Vagina (tissue), 2 donors: ENCODE measurements around the gene RHOT1. TPM values are rescaled to one million over a fixed set of nuclear protein-coding genes. Genes with fewer than 3 reads are reported as not detected.
A peak's percentile ranks its signal among the peaks of the same experiment; 100 is the strongest.
"Not testable (repeated sequence)": the region's sequence is repeated elsewhere in the genome, so short reads cannot be mapped to it uniquely, and the experiment has no call there.

ENCODE experiments used
- DNase-seq, 2 donors: peaks; one replicate each; pipeline ENCODE4 v3.0.0-alpha.2; 2017; ENCODE audit errors: extremely low spot score in 2 of 2
- H3K27ac ChIP-seq: fragments of 200-600 bp; sonication (generic); one replicate; pipeline ENCODE4 v1.5.1; 2019
- H3K27me3 ChIP-seq: fragments of 200-600 bp; sonication (generic); one replicate; pipeline ENCODE4 v1.5.1; 2019
- H3K36me3 ChIP-seq, 2 donors: fragments of 200-600 bp; sonication (generic); one replicate each; pipeline ENCODE4 v1.5.1; 2017 to 2019
- H3K4me1 ChIP-seq: fragments of 200-600 bp; sonication (generic); one replicate; pipeline ENCODE4 v1.5.1; 2019
- H3K4me3 ChIP-seq, 2 donors: fragments of 200-600 bp; sonication (generic); 1 replicate in 1 of 2; 2 replicates in 1 of 2; pipeline ENCODE4 v1.5.1; 2016 to 2019
- H3K9me3 ChIP-seq: fragments of 200-600 bp; sonication (generic); one replicate; pipeline ENCODE4 v1.5.1; 2019
- CTCF ChIP-seq, 3 experiments: fragments of 450-650 bp in 2 of 3; fragments of 200-600 bp in 1 of 3; sonication (generic) in 1 of 3; IDR thresholded peaks; one replicate each; pipeline ENCODE4 v1.5.1; 2017 to 2019; ENCODE audit warnings: antibody characterized with exemption in 3 of 3, mild to moderate bottlenecking in 2 of 3, moderate library complexity in 2 of 3
- POLR2A ChIP-seq, 2 donors: fragments of 450-650 bp; IDR thresholded peaks; one replicate each; pipeline ENCODE4 v1.6.1; 2017; ENCODE audit warnings: antibody characterized with exemption in 2 of 2, mild to moderate bottlenecking in 2 of 2, moderate library complexity in 2 of 2
- POLR2AphosphoS5 ChIP-seq, 2 donors: sonication (generic); formaldehyde crosslinking; IDR thresholded peaks; one replicate each; pipeline ENCODE4 v1.9.0; 2017; ENCODE audit warnings: antibody characterized with exemption in 2 of 2, mild to moderate bottlenecking in 2 of 2, low read depth in 1 of 2; ENCODE audit not compliant: insufficient read depth in 1 of 2
- intact Hi-C: fragments of 100-400 bp; cut with DNase I; formaldehyde crosslinking; loops from one replicate; pipeline ENCODE4 v1.15.1; 2023
- total RNA-seq: library from RNA; depleted of rRNA; stranded (reverse); fragments of >200 nt; gene quantifications from one replicate; pipeline ENCODE4 v1.2.3, GENCODE V29; 2016

The RHOT1 gene
- total RNA-seq, 1 donor from 2014 or later: 46.2 TPM

- Histone ChIP-seq H3K36me3 (no peaks in the 10 kb centered on the region), H3K9me3 (no peaks in the 10 kb centered on the region), H3K27ac (no peak overlapping the region), H3K4me1 (peaks cover 26% of the 10 kb centered on the region), H3K4me3 (no peak overlapping the region), H3K27me3 (no peaks in the 10 kb centered on the region)
- intact Hi-C loops: no loop called here
- no peak for DNase-seq
- TF ChIP-seq POLR2AphosphoS5 (IDR thresholded peaks at IDR 0.05; ENCODE audit: insufficient read depth in 1 of 2, low read depth in 1 of 2) (no peak), POLR2A (IDR thresholded peaks at IDR 0.05) (no peak), CTCF (IDR thresholded peaks at IDR 0.05) (no peak)
These were observed 16.5 kb upstream of the RHOT1 start for GRCh38 chr17:32125848-32126153.

GRCh38 chr17:32126325-32126724, 16.0 kb upstream of the RHOT1 start:
- H3K27ac ChIP-seq: peak overlapping the region; percentile 92
- no peak for TF ChIP-seq CTCF (IDR thresholded peaks at IDR 0.05)
- H3K27me3 ChIP-seq: no peaks in the 10 kb centered on the region
- no peaks in the 10 kb centered on the region for H3K36me3 ChIP-seq
- no peaks in the 10 kb centered on the region for H3K9me3 ChIP-seq
- H3K4me3 ChIP-seq: no peak overlapping the region
- H3K4me1 ChIP-seq: peaks cover 26% of the 10 kb centered on the region
- no peak for DNase-seq
- intact Hi-C loops: no loop called here

- peak overlapping the region; percentile 55 to 61 for H3K4me3 ChIP-seq
- TF ChIP-seq POLR2AphosphoS5 (IDR thresholded peaks at IDR 0.05; ENCODE audit: insufficient read depth in 1 of 2, low read depth in 1 of 2): no peak
- no peak for TF ChIP-seq POLR2A (IDR thresholded peaks at IDR 0.05)
- no peak for TF ChIP-seq CTCF (IDR thresholded peaks at IDR 0.05)
- DNase-seq: no peak
- H3K27me3 ChIP-seq: no peaks in the 10 kb centered on the region
- H3K36me3 ChIP-seq: no peaks in the 10 kb centered on the region
- no peaks in the 10 kb centered on the region for H3K9me3 ChIP-seq
- H3K4me1 ChIP-seq: peaks cover 26% of the 10 kb centered on the region
- intact Hi-C loops: no loop called here
- H3K27ac ChIP-seq: peak overlapping the region; percentile 92
These were observed 15.6 kb upstream of the RHOT1 start for GRCh38 chr17:32126746-32127145.

- peak in 1 of 2 donors; percentile 92 for DNase-seq
- H3K27me3 ChIP-seq: no peaks in the 10 kb centered on the region
- no peaks in the 10 kb centered on the region for H3K36me3 ChIP-seq
- no peaks in the 10 kb centered on the region for H3K9me3 ChIP-seq
- no peak for TF ChIP-seq CTCF (IDR thresholded peaks at IDR 0.05)
- TF ChIP-seq POLR2AphosphoS5 (IDR thresholded peaks at IDR 0.05; ENCODE audit: insufficient read depth in 1 of 2, low read depth in 1 of 2): peak; percentile 68 to 86
- no peak for TF ChIP-seq POLR2A (IDR thresholded peaks at IDR 0.05)
- peak overlapping the region; percentile 92 for H3K27ac ChIP-seq
- peaks cover 26% of the 10 kb centered on the region for H3K4me1 ChIP-seq
- peak overlapping the region; percentile 55 to 61 for H3K4me3 ChIP-seq
- intact Hi-C loops: no loop called here
These were observed 15.0 kb upstream of the RHOT1 start for GRCh38 chr17:32127158-32127897.

GRCh38 chr17:32128470-32128869, 13.8 kb upstream of the RHOT1 start:
- H3K4me1 ChIP-seq: peaks cover 26% of the 10 kb centered on the region
- H3K36me3 ChIP-seq, H3K27me3 ChIP-seq, intact Hi-C loops, DNase-seq, H3K9me3 ChIP-seq: not testable (repeated sequence)
- peak overlapping the region; percentile 55 to 61 for H3K4me3 ChIP-seq
- peak overlapping the region; percentile 92 for H3K27ac ChIP-seq
